Pancreas (tissue), 10 donors: Measurements from ENCODE around the gene LUM. TPM values are rescaled to one million over a fixed set of nuclear protein-coding genes. Genes with fewer than 3 reads are reported as not detected.

Experiments used
- ATAC-seq, 4 donors: fragments of 200-7000 bp; cut with Tn5 transposase; one replicate each; pipeline versions ENCODE4 v1.8.0 to v1.9.1; 2020; ENCODE audit warnings: mild to moderate bottlenecking in 4 of 4, moderate library complexity in 4 of 4
- DNase-seq, 6 donors: peaks; one replicate each; pipeline ENCODE4 v3.0.0-alpha.2; 2020
- FAIRE-seq: peaks from 2 replicates; lab custom pipeline; 2012; peaks lifted over from hg19 to GRCh38; lab: Jason Lieb, UNC
- H3K27ac ChIP-seq, 4 donors: fragments of 200-600 bp; sonication (generic); 1 replicate in 3 of 4; 2 replicates in 1 of 4; pipeline versions ENCODE4 v1.5.0 to v1.8.0; 2020
- H3K27me3 ChIP-seq, 4 donors: fragments of 200-600 bp; one replicate each; pipeline ENCODE4 v1.8.0; 2021
- H3K36me3 ChIP-seq, 3 donors: fragments of 200-600 bp; sonication (generic) in 1 of 3; one replicate each; pipeline versions ENCODE4 v1.5.0 to v1.8.0; 2020 to 2021
- H3K4me1 ChIP-seq, 3 donors: fragments of 200-600 bp; one replicate each; pipeline ENCODE4 v1.8.0; 2021
- H3K4me3 ChIP-seq, 4 donors: fragments of 200-600 bp; sonication (generic) in 2 of 4; one replicate each; pipeline versions ENCODE4 v1.5.0 to v1.8.0; 2020 to 2021
- H3K9me3 ChIP-seq, 4 donors: fragments of 200-600 bp; one replicate each; pipeline ENCODE4 v1.8.0; 2021
- WGBS, 2 donors: extraction: QIAGEN DNeasy Blood & Tissue Kit; methylation state at CpG; one replicate each; pipeline ENCODE4 v1.1.7; 2013; 5-methylcytosine and 5-hydroxymethylcytosine counted together
- intact Hi-C, 3 donors: fragments of 100-400 bp; cut with DNase I; formaldehyde crosslinking; loops; one replicate each; pipeline versions ENCODE4 v1.11.1 to v1.14.2; 2022
- polyA plus RNA-seq, 2 donors: library from polyadenylated mRNA; stranded (reverse); fragments of 200-250 nt; gene quantifications; one replicate each; pipeline ENCODE4 v1.2.3, GENCODE V29; 2013
- total RNA-seq, 6 donors: library from RNA; stranded (reverse); fragmentation: NEBNext Ultra II Directional in 4 of 6; extraction: Animal tissue kit (Norgen Biotek cat#: 25700) in 4 of 6; gene quantifications; one replicate each; pipeline versions ENCODE4 v1.2.1 to v1.2.4, GENCODE V29; 2021 to 2023
- TF ChIP-seq, protein P1 (sequence below), 4 donors: fragments of 200-600 bp; sonication (generic) in 3 of 4; IDR thresholded peaks; one replicate each; pipeline versions ENCODE4 v1.5.0 to v1.8.0; 2021; ENCODE audit warnings: antibody characterized with exemption in 4 of 4
- donor health status: healthy with polysubstance abuse.
- donor health status: DM: no; HTN: no; CAD: no; lungs with moderate emphysema.
- donor health status: DM: no; HTN: no; CAD: no.
- donor health status: control.
- donor health status: control.
- donor health status: Bipolar disorder and iron deficiency.
- donor health status: DM: yes; HTN: yes; CAD: no.
- donor health status: DM: no; HTN: no; CAD: no.
- donor health status: DM: no; HTN: no; CAD: no.
- donor health status: DM: yes; HTN: yes; CAD: no.

LUM gene
- total and polyA plus RNA-seq, 8 donors: 5.1 to 164 (median 18.4) TPM

DNA sequence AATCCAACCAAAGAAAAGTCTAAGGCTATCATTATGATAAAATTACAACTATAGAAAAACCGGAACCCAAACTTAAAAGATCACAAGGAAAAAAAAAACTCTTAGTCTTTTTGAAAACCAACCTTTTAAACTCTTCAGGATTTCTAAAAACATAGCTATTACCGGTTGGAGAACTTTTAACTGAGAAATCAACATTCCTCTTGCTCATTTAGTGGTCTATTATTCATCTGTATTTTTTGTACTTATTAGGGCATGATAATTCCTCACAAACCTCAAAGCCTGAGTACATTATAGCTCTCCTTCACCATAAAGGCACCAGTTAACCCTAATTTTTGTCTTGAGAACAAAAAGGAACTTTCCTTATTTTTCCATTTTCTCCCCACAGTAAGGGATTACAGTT, 10.4 kb downstream of the LUM start:
- Histone ChIP-seq H3K27me3 (no peaks in the 10 kb centered on the region), H3K4me1 (no peaks in the 10 kb centered on the region), H3K9me3 (no peaks in the 10 kb centered on the region), H3K4me3 (no peak overlapping the region), H3K36me3 (no peaks in the 10 kb centered on the region), H3K27ac (no peak overlapping the region)
- ATAC-seq (no peak), DNase-seq (no peak), FAIRE-seq (no peak)
- WGBS, 2 donors: 64 to 79% methylated on average over 2 of the region's 2 CpGs
- TF ChIP-seq, protein P1, sequence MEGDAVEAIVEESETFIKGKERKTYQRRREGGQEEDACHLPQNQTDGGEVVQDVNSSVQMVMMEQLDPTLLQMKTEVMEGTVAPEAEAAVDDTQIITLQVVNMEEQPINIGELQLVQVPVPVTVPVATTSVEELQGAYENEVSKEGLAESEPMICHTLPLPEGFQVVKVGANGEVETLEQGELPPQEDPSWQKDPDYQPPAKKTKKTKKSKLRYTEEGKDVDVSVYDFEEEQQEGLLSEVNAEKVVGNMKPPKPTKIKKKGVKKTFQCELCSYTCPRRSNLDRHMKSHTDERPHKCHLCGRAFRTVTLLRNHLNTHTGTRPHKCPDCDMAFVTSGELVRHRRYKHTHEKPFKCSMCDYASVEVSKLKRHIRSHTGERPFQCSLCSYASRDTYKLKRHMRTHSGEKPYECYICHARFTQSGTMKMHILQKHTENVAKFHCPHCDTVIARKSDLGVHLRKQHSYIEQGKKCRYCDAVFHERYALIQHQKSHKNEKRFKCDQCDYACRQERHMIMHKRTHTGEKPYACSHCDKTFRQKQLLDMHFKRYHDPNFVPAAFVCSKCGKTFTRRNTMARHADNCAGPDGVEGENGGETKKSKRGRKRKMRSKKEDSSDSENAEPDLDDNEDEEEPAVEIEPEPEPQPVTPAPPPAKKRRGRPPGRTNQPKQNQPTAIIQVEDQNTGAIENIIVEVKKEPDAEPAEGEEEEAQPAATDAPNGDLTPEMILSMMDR (IDR thresholded peaks at IDR 0.05): no peak
- intact Hi-C loops: loop anchor here in 1 of 3 donors (10.0 kb wide), 1 partner anchor 116 kb away; no protein-coding TSS in a partner anchor

DNA sequence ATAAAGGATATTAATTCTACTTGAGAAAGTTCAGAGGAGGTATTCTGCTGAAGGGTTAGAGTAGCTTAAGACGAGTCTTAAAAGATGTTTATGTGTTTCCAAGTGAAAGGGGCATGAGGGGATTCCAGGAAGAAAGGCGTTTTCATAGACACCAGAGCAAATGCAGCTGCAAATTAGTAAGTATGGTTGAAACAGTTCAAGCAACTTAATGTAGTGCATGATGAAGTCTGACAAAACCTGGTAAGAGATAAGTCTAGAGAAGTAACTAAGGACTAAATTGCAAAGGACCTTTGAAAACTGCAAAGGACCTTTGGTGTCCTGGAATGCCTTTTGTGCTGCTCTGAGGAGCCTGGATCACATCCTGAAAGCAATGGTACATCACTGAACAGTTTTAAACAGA, 11.5 kb downstream of the LUM start:
- ATAC-seq (no peak), DNase-seq (no peak), FAIRE-seq (no peak)
- no peaks in the 10 kb centered on the region for H3K4me1 ChIP-seq
- H3K4me3 ChIP-seq: no peak overlapping the region
- H3K9me3 ChIP-seq: no peaks in the 10 kb centered on the region
- no peak overlapping the region for H3K27ac ChIP-seq
- H3K27me3 ChIP-seq: no peaks in the 10 kb centered on the region
- TF ChIP-seq, protein P1 (IDR thresholded peaks at IDR 0.05): no peak
- H3K36me3 ChIP-seq: no peaks in the 10 kb centered on the region
- WGBS, 2 donors: 45 to 58% methylated on average over 2 of the region's 2 CpGs
- intact Hi-C loops: loop anchor here in 1 of 3 donors (10.0 kb wide), 1 partner anchor 115 kb away; no protein-coding TSS in a partner anchor

DNA sequence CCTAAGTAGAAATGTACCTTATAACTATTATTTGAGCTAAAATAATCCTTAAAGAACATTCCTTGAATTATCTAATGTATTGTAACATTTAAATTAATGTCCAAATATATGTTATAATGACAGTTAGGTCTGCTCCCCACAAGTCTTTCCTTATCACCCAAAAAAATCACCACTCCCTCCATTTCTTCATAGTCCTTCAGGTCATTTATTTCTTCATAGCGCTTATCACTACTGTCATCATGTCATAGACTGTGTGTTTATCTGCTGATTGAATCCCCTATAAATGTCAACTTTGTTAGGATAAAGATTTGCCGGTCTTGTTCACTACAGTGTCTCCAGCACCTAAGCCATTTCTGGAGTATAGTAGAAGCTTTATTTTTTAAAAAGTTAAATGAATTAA, 12.0 kb downstream of the LUM start:
- Histone ChIP-seq H3K36me3 (no peaks in the 10 kb centered on the region), H3K4me3 (no peak overlapping the region), H3K4me1 (no peaks in the 10 kb centered on the region), H3K27ac (no peak overlapping the region), H3K9me3 (no peaks in the 10 kb centered on the region), H3K27me3 (no peaks in the 10 kb centered on the region)
- FAIRE-seq: no peak
- TF ChIP-seq, protein P1 (IDR thresholded peaks at IDR 0.05): no peak
- ATAC-seq: no peak
- intact Hi-C loops: no loop called here
- 40 to 44% methylated on average over 2 of the region's 2 CpGs for WGBS, 2 donors
- no peak for DNase-seq

DNA sequence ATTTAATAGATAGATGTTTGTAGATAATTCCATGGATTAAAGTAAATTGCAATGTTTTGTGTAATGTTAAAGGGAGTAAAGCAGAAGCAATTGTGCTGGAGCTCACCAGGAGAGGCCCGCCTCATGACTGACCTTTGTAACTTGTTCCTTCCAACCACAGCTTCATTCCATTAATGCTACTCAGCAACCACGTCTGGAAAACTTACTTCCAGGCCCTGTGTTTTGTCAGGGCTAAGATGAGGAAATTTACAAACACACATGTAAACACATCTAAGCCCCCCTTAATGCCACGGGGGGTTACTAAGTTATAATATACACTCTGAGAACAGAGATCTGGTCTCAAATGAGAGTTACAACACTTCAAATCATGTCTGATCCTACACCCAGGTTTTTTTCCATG, 12.4 kb downstream of the LUM start:
- intact Hi-C loops: no loop called here
- TF ChIP-seq, protein P1 (IDR thresholded peaks at IDR 0.05): no peak
- H3K27ac ChIP-seq: no peak overlapping the region
- no peak for FAIRE-seq
- whole genome bisulfite sequencing, 2 donors: 16 to 18% methylated on average over 3 of the region's 3 CpGs
- H3K4me3 ChIP-seq: no peak overlapping the region
- H3K36me3 ChIP-seq: no peaks in the 10 kb centered on the region
- H3K9me3 ChIP-seq: no peaks in the 10 kb centered on the region
- peak in 3 of 4 donors; percentile 46 to 61 (median 60) for ATAC-seq
- H3K27me3 ChIP-seq: no peaks in the 10 kb centered on the region
- no peak for DNase-seq
- no peaks in the 10 kb centered on the region for H3K4me1 ChIP-seq

DNA sequence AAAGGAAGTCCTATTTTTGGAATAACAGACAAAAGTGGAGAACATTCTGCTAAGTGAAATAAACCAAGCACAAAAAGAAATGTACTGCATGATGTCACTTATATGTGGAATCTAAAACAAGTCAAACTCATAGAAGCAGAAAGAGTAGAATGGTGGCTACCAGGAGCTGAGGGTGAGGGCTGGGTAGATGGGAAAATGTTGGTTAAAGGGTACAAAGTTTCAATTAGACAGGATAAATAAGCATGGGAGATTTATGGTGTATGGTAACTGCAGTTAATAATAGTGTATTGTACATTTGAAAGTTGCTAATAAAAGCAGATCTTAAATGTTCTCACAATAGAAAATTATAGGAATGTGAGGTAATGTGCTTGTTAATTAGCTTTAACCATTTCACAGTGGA, 12.8 kb downstream of the LUM start:
- DNase-seq: no peak
- TF ChIP-seq, protein P1 (IDR thresholded peaks at IDR 0.05): no peak
- Histone ChIP-seq H3K36me3 (no peaks in the 10 kb centered on the region), H3K27ac (no peak overlapping the region), H3K4me1 (no peaks in the 10 kb centered on the region), H3K27me3 (no peaks in the 10 kb centered on the region), H3K4me3 (no peak overlapping the region), H3K9me3 (no peaks in the 10 kb centered on the region)
- FAIRE-seq: no peak
- intact Hi-C loops: no loop called here
- ATAC-seq: no peak
